Stomach (tissue), 9 donors: Measurements from ENCODE around the gene AIFM3. TPM values are rescaled to one million over a fixed set of nuclear protein-coding genes. Genes with fewer than 3 reads are reported as not detected.
A peak's percentile ranks its signal among the peaks of the same experiment; 100 is the strongest.

ENCODE experiments used
- DNase-seq, 2 donors: peaks; one replicate each; pipeline versions ENCODE4 v3.0.0 to v3.0.0-alpha.2; 2013 to 2019
- H3K27ac ChIP-seq, 5 donors: fragments of 200-600 bp in 4 of 5; sonication (generic) in 4 of 5; one replicate each; pipeline ENCODE4 v1.5.1; 2013 to 2019; ENCODE audit warnings: mild to moderate bottlenecking in 1 of 5, moderate library complexity in 1 of 5
- H3K27me3 ChIP-seq, 3 donors: fragments of 200-600 bp; sonication (generic); one replicate each; pipeline ENCODE4 v1.5.1; 2017 to 2019; ENCODE audit warnings: mixed run types in 1 of 3
- H3K36me3 ChIP-seq, 4 donors: fragments of 200-600 bp; sonication (generic); 1 replicate in 3 of 4; 2 replicates in 1 of 4; pipeline ENCODE4 v1.5.1; 2016 to 2019
- H3K4me1 ChIP-seq, 4 donors: fragments of 200-600 bp; sonication (generic); one replicate each; pipeline ENCODE4 v1.5.1; 2016 to 2019
- H3K4me3 ChIP-seq, 4 donors: fragments of 200-600 bp; sonication (generic) in 3 of 4; one replicate each; pipeline ENCODE4 v1.5.1; 2016 to 2019; ENCODE audit warnings: mild to moderate bottlenecking in 1 of 4
- H3K9me3 ChIP-seq, 4 donors: fragments of 200-600 bp; sonication (generic); one replicate each; pipeline ENCODE4 v1.5.1; 2016 to 2019
- CTCF ChIP-seq, 7 experiments: fragments of 450-650 bp in 4 of 7; fragments of 200-600 bp in 3 of 7; sonication (generic) in 3 of 7; IDR thresholded peaks; one replicate each; pipeline ENCODE4 v1.5.1; 2016 to 2019; ENCODE audit warnings: antibody characterized with exemption in 7 of 7, control low read depth in 2 of 7, mild to moderate bottlenecking in 1 of 7
- EP300 ChIP-seq: sonication (generic); formaldehyde crosslinking; IDR thresholded peaks from one replicate; pipeline ENCODE4 v1.6.1; 2017; ENCODE audit warnings: antibody characterized with exemption
- POLR2A ChIP-seq, 4 donors: fragments of 450-650 bp; IDR thresholded peaks; one replicate each; pipeline ENCODE4 v1.6.1; 2016; ENCODE audit warnings: antibody characterized with exemption in 4 of 4, control low read depth in 2 of 4, mild to moderate bottlenecking in 1 of 4, moderate library complexity in 1 of 4
- POLR2AphosphoS5 ChIP-seq, 3 donors: sonication (generic); formaldehyde crosslinking; IDR thresholded peaks; one replicate each; pipeline ENCODE4 v1.6.1; 2016; ENCODE audit warnings: antibody characterized with exemption in 3 of 3
- WGBS, 5 donors: extraction: QIAGEN DNeasy Blood & Tissue Kit in 3 of 5; methylation state at CpG; one replicate each; pipeline versions ENCODE4 v1.1.5 to v1.1.7; 2013 to 2018; 5-methylcytosine and 5-hydroxymethylcytosine counted together
- intact Hi-C: fragments of 100-400 bp; cut with DNase I; formaldehyde crosslinking; loops from one replicate; pipeline ENCODE4 v1.15.1; 2023; ENCODE audit warnings: low total_unique reads
- polyA plus RNA-seq, 3 donors: library from polyadenylated mRNA; stranded (reverse); fragments of 200-250 nt; gene quantifications; one replicate each; pipeline ENCODE4 v1.2.3, GENCODE V29; 2013
- total RNA-seq, 5 donors: library from RNA; depleted of rRNA; stranded (reverse); fragments of >200 nt; gene quantifications; one replicate each; pipeline versions ENCODE4 v1.1.0 to v1.2.3, GENCODE V29; 2014 to 2016
- donor health status: healthy with polysubstance abuse.
- donor health status: Bipolar disorder and iron deficiency.
- donor health status: healthy.

Gene AIFM3
- total and polyA plus RNA-seq, 8 donors, result 0.55 to 157 (median 2.1) TPM; not detected in 3

- Histone ChIP-seq H3K36me3 (peaks cover 26 to 54% (median 52%) of the 10 kb centered on the region in 4 donors), H3K4me1 (peaks cover 25 to 49% (median 34%) of the 10 kb centered on the region in 4 donors), H3K27me3 (no peaks in the 10 kb centered on the region), H3K9me3 (no peaks in the 10 kb centered on the region), H3K4me3 (no peak overlapping the region), H3K27ac (no peak overlapping the region)
- intact Hi-C loops, result no loop called here
- no peak for TF ChIP-seq EP300
- TF ChIP-seq CTCF (IDR thresholded peaks at IDR 0.05), result no peak
- no peak for TF ChIP-seq POLR2AphosphoS5 (IDR thresholded peaks at IDR 0.05)
- TF ChIP-seq POLR2A (IDR thresholded peaks at IDR 0.05), result no peak
- 78 to 88% (median 85%) methylated on average over 13 of the region's 13 CpGs for WGBS, 5 donors
- peak in 1 of 2 donors; percentile 62 for DNase-seq
Measured at GRCh38 chr22:20952544-20953341, 14.3 kb upstream of the AIFM3 start.

GRCh38 chr22:20953342-20953608, 13.8 kb upstream of the AIFM3 start:
- Histone ChIP-seq H3K27me3 (no peaks in the 10 kb centered on the region), H3K4me3 (no peak overlapping the region), H3K9me3 (no peaks in the 10 kb centered on the region), H3K27ac (no peak overlapping the region), H3K36me3 (peaks cover 26 to 54% (median 52%) of the 10 kb centered on the region in 4 donors), H3K4me1 (peaks cover 29 to 55% (median 39%) of the 10 kb centered on the region in 4 donors)
- intact Hi-C loops, result no loop called here
- DNase-seq, result no peak
- TF ChIP-seq POLR2AphosphoS5 (IDR thresholded peaks at IDR 0.05), result no peak
- no peak for TF ChIP-seq EP300
- TF ChIP-seq POLR2A (IDR thresholded peaks at IDR 0.05), result no peak
- TF ChIP-seq CTCF (IDR thresholded peaks at IDR 0.05), result no peak
- WGBS, 5 donors, result 69 to 73% (median 71%) methylated on average over 3 of the region's 3 CpGs

- TF ChIP-seq POLR2AphosphoS5 (IDR thresholded peaks at IDR 0.05) (no peak), POLR2A (IDR thresholded peaks at IDR 0.05) (no peak), EP300 (no peak), CTCF (IDR thresholded peaks at IDR 0.05) (no peak)
- Histone ChIP-seq H3K36me3 (peaks cover 26 to 54% (median 52%) of the 10 kb centered on the region in 4 donors), H3K9me3 (no peaks in the 10 kb centered on the region), H3K27ac (no peak overlapping the region), H3K4me1 (peaks cover 29 to 51% (median 40%) of the 10 kb centered on the region in 4 donors), H3K4me3 (no peak overlapping the region), H3K27me3 (no peaks in the 10 kb centered on the region)
- DNase-seq, result peak in 1 of 2 donors; percentile 52
- WGBS, 5 donors, result 84 to 97% (median 93%) methylated on average over 8 of the region's 8 CpGs
- intact Hi-C loops, result no loop called here
Measured at GRCh38 chr22:20953668-20954500, 13.2 kb upstream of the AIFM3 start.

- H3K4me3 ChIP-seq, result no peak overlapping the region
- peaks cover 29 to 46% (median 39%) of the 10 kb centered on the region in 4 donors for H3K4me1 ChIP-seq
- no peaks in the 10 kb centered on the region for H3K27me3 ChIP-seq
- peaks cover 13 to 38% (median 37%) of the 10 kb centered on the region in 4 donors for H3K36me3 ChIP-seq
- intact Hi-C loops, result no loop called here
- H3K27ac ChIP-seq, result no peak overlapping the region
- no peak for DNase-seq
- no peaks in the 10 kb centered on the region for H3K9me3 ChIP-seq
- TF ChIP-seq CTCF (IDR thresholded peaks at IDR 0.05) (no peak), POLR2AphosphoS5 (IDR thresholded peaks at IDR 0.05) (no peak), POLR2A (IDR thresholded peaks at IDR 0.05) (no peak), EP300 (no peak)
- WGBS, 5 donors, result 67 to 93% (median 90%) methylated on average over 7 of the region's 7 CpGs
Measured at GRCh38 chr22:20955548-20955947, 11.5 kb upstream of the AIFM3 start.
